SK-N-SH (cell line): ENCODE measurements around the gene NOTUM.

Experiments used
- FOXM1 ChIP-seq: IDR thresholded peaks from 2 replicates; pipeline ENCODE4 v1.4.0; 2012; ENCODE audit warnings: low read depth, mild to moderate bottlenecking
- JUND ChIP-seq: IDR thresholded peaks from 2 replicates; pipeline ENCODE4 v1.4.0; 2012
- TF ChIP-seq, protein P1 (sequence below): IDR thresholded peaks from 2 replicates; pipeline ENCODE4; 2012

DNA sequence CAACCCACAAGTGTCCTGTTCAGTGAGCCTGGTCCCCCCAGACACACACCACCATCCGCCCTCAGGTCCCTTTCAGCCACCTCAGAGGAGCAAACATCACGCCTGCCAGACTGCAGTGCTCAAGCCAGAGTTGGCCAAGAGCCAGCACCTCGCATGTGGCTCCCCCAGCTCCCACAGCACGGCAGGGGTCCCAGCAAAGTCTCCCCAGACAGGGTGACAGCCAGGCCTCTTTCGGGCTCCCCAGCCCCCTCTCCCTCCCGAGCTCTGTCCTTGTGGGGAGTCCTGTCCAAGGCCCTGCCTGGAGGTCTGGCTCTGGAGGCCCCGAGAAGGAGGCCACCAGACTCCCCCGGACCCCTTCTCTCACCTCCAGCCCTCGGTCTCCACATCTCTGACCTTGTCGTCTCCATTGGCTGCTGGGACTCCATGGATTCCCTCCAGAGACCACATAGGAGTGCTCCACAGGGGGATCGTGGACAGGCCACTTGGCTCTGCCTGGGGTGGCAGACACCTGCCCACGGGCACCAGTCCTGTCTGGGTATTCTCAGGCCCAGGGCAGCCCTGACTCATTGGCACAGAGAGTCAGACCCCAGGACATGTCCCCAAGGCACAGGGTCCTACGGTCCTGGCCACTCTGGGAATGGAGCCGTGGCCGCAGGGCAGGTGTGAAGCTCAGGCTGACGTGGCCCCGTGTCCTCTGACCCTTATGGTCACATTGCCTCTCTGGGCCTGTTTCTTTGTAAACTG, 12.2 kb downstream of the NOTUM start:
- TF ChIP-seq JUND (no peak), FOXM1 (no peak)
- TF ChIP-seq, protein P1, sequence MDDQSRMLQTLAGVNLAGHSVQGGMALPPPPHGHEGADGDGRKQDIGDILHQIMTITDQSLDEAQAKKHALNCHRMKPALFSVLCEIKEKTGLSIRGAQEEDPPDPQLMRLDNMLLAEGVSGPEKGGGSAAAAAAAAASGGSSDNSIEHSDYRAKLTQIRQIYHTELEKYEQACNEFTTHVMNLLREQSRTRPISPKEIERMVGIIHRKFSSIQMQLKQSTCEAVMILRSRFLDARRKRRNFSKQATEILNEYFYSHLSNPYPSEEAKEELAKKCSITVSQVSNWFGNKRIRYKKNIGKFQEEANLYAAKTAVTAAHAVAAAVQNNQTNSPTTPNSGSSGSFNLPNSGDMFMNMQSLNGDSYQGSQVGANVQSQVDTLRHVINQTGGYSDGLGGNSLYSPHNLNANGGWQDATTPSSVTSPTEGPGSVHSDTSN, result no peak
